T-helper 2 cell treated with Interferon-gamma antibody and Interleukin-4, amounts not matched to agents 100 ng/mL and 5 ng/mL, for 36 hours (primary cell): ENCODE data around the gene SYCP3. TPM values are rescaled to one million over a fixed set of nuclear protein-coding genes. Genes with fewer than 3 reads are reported as not detected.
"Not testable (repeated sequence)": the region's sequence is repeated elsewhere in the genome, so short reads cannot be mapped to it uniquely, and the experiment has no call there.

ENCODE experiments used
- intact Hi-C: fragments of 100-400 bp; cut with micrococcal nuclease; formaldehyde crosslinking; loops from one replicate; pipeline ENCODE4 v1.15.1; 2023
- total RNA-seq: library from RNA; stranded (reverse); gene quantifications from 2 replicates; pipeline ENCODE4 v1.2.3, GENCODE V29; 2022

SYCP3 gene
- total RNA-seq, 1 donor from 2014 or later, result 0.93 TPM

DNA sequence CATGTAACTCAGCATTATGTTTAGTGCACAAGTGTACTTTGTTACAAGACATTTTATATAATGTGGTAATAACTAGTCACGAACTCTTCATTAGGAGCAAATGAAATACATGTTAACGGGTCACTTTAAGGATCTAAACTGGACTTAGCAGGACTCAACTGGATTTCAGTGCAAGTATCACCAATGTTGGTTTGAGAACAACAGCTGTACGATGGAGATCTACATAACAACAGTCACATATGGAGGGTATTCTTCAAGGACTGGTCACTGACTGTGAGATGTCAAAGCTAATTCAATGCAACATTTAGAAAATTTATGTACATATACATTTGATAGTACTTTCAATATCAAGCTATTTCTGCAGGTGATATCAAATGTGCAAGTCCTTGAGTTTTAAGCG, 22.5 kb upstream of the SYCP3 start:
- intact Hi-C loops, result no loop called here

DNA sequence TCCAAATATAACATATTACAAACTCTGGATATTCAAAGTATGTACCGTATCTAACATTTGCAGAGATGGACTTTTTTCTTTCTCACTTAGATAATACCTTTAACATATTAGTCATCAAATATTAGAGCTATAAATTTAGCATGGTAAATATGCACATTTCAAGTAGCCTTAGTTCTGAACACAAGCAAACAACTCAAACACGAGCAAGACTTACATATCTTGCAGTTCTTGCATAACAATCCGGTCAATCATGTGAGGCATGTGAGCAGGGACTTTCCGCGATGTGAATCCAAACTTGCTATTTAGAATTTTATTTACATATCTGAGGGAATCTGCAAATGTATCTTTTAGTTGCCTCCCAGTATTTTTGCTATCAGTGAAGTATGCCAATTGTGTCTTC, 22.1 kb upstream of the SYCP3 start:
- intact Hi-C loops, result no loop called here

DNA sequence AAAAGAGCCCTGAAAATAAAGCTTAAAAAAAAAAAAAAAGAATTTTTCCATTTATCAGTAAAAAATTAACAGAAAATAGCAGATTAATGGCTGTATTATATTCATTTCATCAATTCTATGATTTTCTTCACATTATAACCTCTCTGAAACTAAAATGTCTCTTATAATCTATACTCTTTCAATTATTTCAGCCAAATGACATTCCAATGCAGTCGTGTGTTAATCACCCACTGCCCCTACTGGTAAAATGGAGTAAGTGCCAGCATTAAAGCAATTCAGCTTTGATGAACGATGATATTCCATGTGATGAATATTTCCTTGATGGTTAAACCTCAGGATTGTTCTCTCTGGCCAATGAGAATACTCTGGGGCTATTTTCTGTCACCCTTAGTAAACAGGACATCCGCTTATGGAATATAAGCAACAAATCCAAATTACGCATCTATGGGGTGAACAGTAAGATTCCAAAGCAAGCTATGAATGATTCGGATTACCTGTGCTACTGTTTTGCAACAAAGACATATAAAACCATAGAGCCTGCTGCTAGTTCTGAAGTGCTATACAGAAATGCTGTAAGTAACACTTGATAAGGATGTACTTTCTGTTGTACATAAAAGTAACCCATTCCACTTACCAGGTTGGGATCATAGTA, 20.3 kb upstream of the SYCP3 start:
- intact Hi-C loops, result loop anchor here (2.0 to 5.0 kb wide), 2 partner anchors 87 to 345 kb away; no protein-coding TSS in a partner anchor

DNA sequence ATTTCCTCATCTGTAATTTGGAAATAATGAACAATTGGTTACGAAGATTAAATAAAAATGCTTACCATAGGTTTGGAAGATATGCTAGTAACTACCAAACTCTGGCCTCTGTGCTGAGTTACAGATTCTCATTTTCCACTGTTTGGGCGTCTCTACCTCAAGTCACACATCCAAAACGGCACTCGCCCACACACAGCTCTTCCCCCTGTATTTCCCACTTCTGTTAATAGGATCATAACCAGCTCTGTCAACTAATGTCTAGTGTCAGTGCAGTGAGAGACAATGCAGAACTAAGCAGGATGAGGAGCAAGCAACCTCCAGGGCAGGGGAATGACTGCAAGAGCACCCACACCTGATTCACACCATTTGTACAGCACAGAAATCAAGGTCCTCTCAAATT, 10.9 kb upstream of the SYCP3 start:
- intact Hi-C loops, result no loop called here

DNA sequence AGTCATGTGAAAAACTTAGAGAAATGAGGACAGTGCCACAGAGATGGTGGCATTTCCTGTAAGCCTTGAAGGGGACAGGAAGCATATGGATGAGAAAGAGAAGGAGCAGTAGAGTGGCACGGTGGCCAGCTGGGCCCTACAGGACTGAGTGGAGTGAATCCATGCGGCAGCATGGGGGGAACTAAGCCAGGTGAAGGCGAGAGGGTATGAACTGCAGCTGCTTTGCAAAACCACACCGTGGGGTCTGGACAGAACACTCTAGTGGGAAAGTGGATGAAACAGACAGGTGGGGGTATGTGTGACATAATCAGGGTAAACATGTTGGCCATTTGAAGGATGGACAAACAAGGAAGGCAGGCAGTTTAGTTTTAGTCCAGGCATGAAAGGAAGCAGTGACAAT, 10.4 kb upstream of the SYCP3 start:
- intact Hi-C loops, result no loop called here

DNA sequence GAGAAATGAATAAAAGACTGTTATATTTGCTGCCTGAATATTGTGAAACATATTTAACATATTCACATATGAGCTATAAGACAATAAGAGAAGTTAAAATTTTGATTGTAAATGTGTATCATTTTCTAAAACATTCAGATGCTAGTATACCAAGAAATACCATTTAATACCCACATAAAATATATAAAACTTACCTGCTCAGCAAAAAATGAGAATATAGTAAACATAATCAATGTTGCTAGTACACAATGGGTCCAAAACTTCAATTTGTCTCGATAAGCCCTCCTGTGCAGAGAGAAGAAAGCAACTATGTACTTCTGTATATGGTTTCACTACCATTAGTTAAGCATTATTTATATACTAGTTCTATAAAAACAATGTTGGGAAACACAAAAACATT, 9.6 kb upstream of the SYCP3 start:
- intact Hi-C loops, result no loop called here

DNA sequence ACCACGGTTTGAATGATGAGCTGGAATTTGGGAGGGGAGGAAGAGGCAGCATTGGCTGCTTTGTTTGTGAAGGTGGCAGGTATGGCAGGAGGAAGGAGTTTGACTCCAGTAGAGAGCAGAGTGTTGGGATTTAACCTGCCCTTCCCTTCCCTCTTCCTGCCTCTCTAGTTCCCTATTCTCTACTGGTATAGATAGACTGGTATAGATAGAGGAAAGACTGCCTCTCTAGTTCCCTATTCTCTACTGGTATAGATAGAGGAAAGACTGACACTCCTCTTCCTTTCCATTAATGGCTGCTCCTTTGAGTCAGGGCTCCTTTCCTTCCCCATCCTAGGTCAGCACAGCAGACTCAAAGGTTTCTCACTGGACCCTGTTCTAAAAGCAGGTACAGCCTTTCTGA, 8.4 kb upstream of the SYCP3 start:
- intact Hi-C loops, result no loop called here

DNA sequence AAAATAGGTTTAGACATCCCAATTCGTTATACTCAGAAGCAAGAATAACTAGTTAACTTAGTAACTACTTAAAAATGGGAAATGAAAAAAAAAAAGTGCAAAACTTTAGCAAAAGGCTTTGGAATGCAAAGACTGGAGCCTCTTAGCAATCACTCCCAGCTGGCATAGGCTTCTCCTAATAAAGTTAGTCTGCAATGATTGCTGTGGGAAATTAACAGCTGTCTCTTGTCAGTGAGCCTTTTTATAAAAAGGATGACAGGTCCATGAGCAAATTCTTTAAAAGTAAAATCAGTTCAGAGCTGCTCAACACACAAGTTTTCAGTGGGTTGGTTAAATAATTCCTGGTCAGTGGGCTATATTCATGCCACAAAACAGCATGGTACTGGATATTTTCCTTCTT, 7.4 kb upstream of the SYCP3 start:
- intact Hi-C loops, result no loop called here

DNA sequence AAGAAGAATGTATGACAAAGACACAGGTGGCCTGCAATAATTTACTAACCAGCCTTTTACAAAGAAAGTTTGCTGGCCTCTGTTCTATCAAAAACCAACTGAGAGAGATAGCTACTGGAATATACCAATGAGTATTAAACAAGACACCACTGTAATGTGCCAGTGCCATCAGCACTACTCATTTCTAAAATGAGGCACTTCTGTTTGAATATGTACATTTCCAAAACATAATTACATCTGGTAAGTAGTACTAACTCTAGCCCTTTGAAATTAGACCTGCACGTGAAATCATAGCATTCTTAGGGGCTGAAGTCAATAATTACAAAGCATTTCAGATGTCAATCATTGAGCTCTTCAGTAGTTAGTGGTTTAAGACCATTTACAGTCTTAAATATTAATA, 6.9 kb upstream of the SYCP3 start:
- intact Hi-C loops, result no loop called here

DNA sequence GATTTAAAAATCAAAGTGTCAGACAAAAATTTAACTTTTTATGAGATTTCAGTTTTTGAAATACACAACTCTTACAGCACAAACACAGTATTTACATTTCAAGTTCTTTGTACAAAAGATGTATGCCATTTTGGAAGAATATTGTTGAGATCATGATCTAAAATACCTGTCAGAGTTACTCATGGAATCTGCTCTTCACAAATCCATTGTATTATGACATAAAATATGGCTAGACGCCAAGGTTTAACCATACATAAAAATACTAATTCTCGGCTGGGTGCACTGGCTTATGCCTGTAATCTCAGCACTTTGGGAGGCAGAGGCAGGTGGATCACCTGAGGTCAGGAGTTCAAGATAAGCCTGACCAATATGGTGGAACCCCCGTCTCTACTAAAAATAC, 6.2 kb upstream of the SYCP3 start:
- intact Hi-C loops, result no loop called here

DNA sequence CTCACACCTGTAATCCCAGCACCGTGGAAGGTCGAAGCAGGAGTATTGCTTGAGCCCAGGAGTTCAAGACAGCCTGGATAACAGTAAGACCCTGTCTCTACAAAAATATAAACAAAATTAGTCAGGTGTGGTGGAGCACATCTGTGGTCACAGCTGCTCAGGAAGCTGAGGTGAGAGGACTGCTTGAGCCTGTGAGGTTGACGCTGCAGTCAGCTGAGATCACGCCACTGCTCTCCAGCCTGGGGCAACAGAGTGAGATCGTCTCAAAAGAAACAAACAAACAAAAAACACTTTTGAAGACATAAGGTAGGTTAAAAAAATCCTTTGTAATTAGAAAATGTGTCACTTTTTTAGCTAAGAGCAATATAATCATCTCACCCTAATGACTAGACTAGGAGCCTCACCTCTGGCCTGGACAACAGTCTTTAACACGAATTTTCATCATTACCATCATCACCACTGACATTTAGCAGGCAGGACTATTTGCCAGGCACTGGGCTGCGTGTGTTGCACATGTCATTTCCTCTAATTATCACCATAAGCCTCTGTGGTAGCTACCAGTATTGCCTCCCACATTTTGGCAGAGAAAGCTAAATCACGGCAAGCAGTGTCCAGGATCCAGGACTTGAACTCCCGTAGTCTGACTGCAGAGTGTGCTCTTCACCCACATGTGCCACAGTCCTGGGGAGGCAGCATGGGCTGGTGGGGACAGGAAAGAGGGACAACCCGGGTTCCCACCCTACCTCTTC, 4.6 kb upstream of the SYCP3 start:
- intact Hi-C loops, result no loop called here

DNA sequence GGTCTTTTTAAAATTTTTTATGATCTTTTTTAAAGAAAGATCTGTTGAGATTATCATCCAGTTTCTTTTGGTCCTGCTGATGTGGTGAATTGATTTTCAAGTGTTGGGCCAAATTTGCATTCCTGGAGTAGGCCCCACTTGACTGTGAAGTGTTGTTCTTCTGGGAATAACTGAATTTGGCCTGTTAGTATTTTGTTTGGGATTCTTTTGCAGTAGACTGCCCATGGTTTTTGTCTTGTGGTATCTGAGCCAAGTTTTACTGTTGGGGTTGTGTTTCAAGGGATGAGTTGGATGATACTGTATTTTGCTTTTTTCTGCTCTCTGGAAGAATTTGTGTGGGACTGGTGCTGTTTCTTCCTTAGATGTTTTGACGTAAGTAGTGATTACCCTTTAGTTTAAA, 4.0 kb upstream of the SYCP3 start:
- intact Hi-C loops, result no loop called here

DNA sequence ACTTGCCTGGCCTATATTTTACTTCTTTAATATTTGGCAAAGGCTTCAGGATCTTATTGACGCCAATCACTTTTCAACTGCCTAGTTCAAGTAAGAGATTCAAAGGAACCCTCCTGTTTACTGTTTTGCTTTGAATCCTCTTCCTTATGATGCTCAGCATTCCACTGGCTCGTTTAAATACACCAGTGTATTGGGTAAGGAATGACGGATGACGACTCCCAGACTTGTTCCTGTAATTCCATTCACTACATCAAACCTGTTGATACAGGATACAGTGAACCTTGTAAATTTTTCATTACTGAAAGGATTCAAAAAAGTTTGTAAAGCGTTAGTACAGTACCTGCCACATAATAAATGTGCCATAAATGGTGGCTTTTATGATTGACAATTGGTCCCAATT, 1.7 kb upstream of the SYCP3 start:
- intact Hi-C loops, result no loop called here

DNA sequence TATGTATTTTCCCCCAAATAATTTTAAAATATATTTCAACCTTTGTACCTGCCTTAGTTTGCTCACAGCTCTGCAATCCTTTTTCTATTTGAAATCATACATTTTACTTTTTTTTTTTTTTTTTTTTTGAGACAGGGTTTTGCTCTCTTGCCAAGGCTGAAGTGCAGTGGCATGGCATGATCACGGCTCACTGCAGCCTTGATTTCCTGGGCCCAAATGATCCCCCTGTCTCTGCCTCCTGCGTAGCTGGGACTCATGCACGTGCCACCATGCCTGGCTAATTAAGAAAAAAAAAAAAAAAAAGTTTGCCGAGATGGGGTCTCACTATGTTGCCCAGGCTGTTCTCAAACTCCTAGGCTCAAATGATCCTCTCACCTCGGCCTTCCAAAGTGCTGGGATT, 1.3 kb upstream of the SYCP3 start:
- intact Hi-C loops, result no loop called here

DNA sequence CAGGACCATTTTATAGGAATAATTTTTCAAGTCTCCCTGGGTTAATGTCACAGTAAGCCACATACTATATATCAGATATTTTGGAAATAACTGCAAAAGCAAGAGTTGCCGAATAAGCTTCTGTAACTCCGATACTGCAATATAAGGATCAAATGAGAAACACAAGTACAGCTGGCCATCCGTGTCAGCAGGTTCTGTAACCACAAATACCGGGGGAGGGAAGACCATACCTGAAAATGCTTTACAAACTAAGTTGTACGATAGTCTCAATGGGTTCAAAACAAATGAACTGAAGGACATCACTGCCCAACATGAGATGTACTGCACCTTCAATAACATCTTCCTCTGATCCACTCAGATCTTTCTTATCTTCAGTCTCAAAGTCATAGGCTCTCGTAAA, 1.8 kb downstream of the SYCP3 start:
- intact Hi-C loops, result no loop called here

DNA sequence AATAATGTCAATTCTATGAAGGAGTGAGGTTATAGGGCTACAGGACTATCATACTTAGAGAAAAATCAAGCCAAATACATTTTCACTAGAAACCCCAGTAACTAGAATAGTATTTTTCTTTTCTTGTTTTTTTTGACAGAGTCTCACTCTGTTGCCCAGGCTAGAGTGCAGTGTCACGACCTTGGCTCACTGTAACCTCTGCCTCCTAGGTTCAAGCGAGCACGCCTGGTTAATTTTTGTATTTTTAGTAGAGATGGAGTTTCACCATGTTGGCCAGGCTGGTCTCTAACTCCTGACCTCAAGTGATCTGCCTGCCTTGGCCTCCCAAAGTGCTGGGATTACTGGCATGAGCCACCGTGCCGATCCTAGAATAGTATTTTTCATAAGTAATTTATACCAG, 4.8 kb downstream of the SYCP3 start:
- intact Hi-C loops, result not testable (repeated sequence)

DNA sequence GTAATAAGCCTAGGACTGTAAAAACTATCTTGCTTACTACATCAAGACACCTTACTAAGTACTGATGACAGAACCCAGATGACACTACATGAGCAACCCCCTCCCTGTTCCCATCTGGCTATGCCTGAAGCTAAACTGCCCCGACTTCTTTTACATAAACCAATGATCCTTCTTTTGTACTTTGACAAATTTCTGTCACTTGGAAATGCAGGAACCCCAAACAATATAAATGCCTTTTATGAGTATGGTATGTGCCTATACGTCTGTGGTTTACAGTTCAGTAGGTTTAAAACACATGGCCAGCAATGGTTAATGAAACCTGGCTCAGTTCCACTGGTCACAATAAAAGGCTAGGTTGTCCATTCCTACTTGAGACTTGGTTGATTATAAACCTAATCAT, 6.1 kb downstream of the SYCP3 start:
- intact Hi-C loops, result no loop called here

DNA sequence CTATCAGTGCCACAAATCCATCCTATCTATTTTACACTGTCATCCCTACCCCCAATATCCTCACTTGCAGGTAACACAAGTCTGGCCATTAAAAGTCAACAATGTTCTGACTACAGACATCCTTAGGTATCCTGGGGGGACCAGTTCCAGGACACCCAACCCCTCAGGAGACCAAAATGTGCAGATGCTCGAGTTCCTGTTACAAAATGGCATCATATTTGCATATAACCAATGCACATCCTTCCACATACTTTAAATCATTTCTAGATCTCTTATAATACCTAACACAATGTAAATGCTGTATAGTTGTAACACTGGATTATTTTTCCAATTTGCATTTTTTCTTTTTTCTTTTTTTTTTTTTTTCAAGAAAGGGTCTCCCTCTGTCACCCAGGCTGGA, 6.9 kb downstream of the SYCP3 start:
- intact Hi-C loops, result no loop called here

DNA sequence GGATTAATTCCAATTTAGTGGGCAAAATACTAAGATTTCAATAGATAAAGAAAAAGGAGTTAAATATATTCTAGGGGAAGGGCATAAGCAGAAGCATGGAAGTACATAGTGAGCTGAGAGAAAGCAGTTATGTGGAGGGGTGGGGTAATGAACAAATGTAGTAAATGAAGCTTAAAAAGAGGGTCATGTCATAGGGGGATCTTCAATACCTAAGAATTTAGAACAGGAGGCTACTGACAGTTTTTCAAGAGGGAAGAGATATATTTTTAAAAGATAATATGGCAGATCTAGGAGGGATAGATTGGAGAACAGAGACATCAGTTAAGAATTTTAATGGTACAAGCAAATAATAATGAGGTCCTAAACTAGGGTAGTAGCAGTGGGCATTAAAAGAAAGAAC, 9.4 kb downstream of the SYCP3 start:
- intact Hi-C loops, result no loop called here

DNA sequence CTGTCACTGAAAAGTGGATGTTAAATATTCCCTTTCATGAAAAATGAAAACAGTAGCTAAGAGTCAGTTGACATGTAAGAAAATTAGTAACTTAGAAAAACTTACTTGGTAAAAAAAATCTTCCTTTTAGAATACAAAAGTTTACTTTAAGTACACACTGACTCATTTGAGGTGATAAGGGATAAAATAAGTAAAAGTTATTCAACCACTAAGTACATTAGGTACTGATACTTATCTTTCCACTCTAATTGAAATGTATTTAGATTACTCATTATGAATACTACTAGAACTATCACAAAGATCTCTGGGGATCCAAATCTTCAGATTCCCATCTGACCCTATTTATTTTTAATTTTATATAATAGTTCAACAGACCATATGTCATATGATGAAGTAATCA, 12.2 kb downstream of the SYCP3 start:
- intact Hi-C loops, result no loop called here

DNA sequence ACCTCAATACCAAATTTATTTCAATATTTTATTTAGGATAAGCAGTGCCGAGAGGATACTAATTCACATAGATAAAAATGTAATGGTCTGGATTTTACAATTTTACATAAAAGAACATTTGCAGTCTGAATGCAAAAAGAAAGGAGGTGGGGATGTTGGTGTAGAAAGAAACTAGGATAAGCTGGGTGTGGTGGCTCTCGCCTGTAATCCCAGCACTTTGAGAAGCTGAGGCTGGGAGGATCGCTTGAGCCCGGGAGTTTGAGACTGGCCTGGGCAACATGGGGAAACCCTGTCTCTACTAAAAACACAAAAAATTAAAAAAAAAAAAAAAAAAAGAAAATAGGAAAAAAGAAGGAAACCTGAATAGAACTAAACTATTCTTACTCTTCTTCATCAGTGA, 16.9 kb downstream of the SYCP3 start:
- intact Hi-C loops, result no loop called here

DNA sequence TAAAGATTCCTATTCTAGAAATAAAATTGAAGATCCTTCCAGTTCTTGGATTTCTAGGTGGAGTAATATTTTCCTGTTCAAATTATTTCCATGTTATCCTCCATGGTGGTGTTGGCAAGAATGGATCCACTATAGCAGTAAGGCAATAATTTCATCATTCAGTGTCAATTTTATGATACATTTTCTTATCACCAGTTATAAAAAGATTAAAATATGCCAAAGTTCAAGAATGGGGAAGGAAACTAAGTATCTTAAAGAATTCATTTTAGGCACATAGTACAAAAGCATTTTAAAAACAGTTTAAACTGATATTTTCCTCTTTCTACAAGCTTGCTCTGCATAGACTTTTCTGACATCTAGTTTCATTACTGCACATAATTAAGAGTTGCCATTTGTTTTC, 19.1 kb downstream of the SYCP3 start:
- intact Hi-C loops, result no loop called here

DNA sequence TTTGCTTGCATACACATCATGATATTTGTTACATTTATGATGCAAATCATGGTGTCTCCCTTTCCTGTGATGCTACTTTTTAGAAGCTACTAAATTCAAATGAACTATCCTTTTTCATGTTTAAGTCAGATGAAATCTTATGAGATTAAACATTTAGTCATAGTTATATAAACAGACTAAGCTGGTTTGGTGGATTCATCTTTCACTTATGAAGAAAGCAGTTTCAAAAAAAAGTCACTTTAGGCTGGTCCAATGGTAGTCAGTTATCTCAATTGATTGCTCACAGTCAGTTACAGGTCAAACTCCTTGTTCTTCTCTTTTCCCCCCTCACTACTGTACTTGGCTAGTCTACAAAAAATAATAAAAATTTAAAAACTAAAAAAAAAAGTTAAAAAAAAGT, 19.7 kb downstream of the SYCP3 start:
- intact Hi-C loops, result no loop called here
